ENCODE measurements around the gene ANXA2. TPM values are rescaled to one million over a fixed set of nuclear protein-coding genes. Genes with fewer than 3 reads are reported as not detected.

ANXA2 gene
- total RNA-seq, 2 donors from 2014 or later, result 355 to 392 TPM

DNA sequence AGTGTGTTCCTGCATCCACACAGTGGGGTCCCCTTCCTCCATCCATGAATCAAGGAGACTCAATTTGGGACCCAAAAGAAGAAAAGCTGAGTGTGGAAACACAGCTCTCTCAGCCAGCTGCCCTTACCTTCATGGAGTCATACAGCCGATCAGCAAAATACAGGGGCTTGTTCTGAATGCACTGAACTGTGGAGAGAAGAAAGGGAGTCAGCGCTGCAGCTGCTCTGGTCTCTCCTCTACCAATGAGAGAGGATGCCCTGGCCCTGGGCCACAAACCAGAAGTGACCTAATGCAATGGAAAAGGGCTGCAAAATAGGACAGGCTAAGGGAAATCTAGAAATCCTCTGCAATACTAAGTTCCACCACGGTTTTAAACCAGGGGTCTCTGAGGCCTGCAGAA is 46.7 kb downstream of the ANXA2 start:
- H3K4me3 Mint-ChIP-seq, result no peak overlapping the region
- no peak overlapping the region for H3K27ac Mint-ChIP-seq
- Histone ChIP-seq H3K27ac (ENCODE audit: low read depth, low read length) (no peak overlapping the region), H3K4me1 (ENCODE audit: control insufficient read depth, insufficient read depth, low read length) (no peaks in the 10 kb centered on the region), H3K36me3 (ENCODE audit: control insufficient read depth, insufficient read depth, low read length) (peaks cover 96% of the 10 kb centered on the region), H3K9me3 (ENCODE audit: control insufficient read depth, low read length) (no peaks in the 10 kb centered on the region), H3K9ac (ENCODE audit: extremely low read depth, low read length, poor library complexity, severe bottlenecking) (no peak overlapping the region), H3K27me3 (ENCODE audit: control insufficient read depth, insufficient read depth, low read length, poor library complexity, severe bottlenecking) (no peaks in the 10 kb centered on the region), H3K4me3 (ENCODE audit: low read length) (no peak overlapping the region)
- 92 to 93% methylated on average over 3 of the region's 3 CpGs for WGBS, 2 experiments (ENCODE audit: insufficient coverage in 1 of 2, insufficient read length in 1 of 2)
- peaks cover 13% of the 10 kb centered on the region for H3K4me1 Mint-ChIP-seq
- H3K27me3 Mint-ChIP-seq (ENCODE audit: insufficient read depth), result no peaks in the 10 kb centered on the region
- no peak for DNase-seq
- no peak for TF ChIP-seq CTCF (conservative IDR thresholded peaks at IDR 0.05)
- H3K36me3 Mint-ChIP-seq (ENCODE audit: low read depth), result peaks cover 90% of the 10 kb centered on the region
- peaks cover 4% of the 10 kb centered on the region for H3K9me3 Mint-ChIP-seq

DNA sequence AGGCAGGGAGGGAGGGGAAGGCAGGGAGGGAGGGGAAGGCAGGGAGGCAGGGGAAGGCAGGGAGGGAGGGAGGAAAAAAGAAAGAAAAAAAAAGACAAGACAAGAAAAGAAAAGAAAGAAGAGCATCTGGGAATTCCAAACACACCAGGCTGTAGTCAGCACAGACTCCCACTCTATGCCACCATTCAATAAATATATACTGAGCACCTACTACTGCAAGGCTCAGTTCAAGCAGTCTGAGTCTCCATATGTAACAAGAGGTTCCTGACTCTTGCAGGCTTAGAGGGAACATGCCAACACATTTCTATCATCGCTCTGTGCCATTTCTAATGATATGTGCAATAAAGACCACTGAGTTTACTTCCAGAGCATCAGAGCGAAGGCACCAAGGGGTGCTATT is 47.7 kb downstream of the ANXA2 start:
- no peak for TF ChIP-seq CTCF (conservative IDR thresholded peaks at IDR 0.05)
- Histone ChIP-seq H3K27ac (ENCODE audit: low read depth, low read length) (no peak overlapping the region), H3K9ac (ENCODE audit: extremely low read depth, low read length, poor library complexity, severe bottlenecking) (no peak overlapping the region), H3K4me1 (ENCODE audit: control insufficient read depth, insufficient read depth, low read length) (no peaks in the 10 kb centered on the region), H3K9me3 (ENCODE audit: control insufficient read depth, low read length) (no peaks in the 10 kb centered on the region), H3K36me3 (ENCODE audit: control insufficient read depth, insufficient read depth, low read length) (peaks cover 95% of the 10 kb centered on the region), H3K27me3 (ENCODE audit: control insufficient read depth, insufficient read depth, low read length, poor library complexity, severe bottlenecking) (no peaks in the 10 kb centered on the region), H3K4me3 (ENCODE audit: low read length) (no peak overlapping the region)
- peaks cover 13% of the 10 kb centered on the region for H3K4me1 Mint-ChIP-seq
- peaks cover 87% of the 10 kb centered on the region for H3K36me3 Mint-ChIP-seq (ENCODE audit: low read depth)
- H3K9me3 Mint-ChIP-seq, result peaks cover 4% of the 10 kb centered on the region
- no peak overlapping the region for H3K4me3 Mint-ChIP-seq
- H3K27ac Mint-ChIP-seq, result no peak overlapping the region
- no peak for DNase-seq
- no peaks in the 10 kb centered on the region for H3K27me3 Mint-ChIP-seq (ENCODE audit: insufficient read depth)
- WGBS, 2 experiments (ENCODE audit: insufficient coverage in 1 of 2, insufficient read length in 1 of 2), result 95 to 97% methylated on average over 2 of the region's 2 CpGs

GRCh38 chr15:60349589-60349988 is 48.2 kb downstream of the ANXA2 start:
- H3K27ac ChIP-seq (ENCODE audit: low read depth, low read length), result no peak overlapping the region
- H3K4me1 ChIP-seq (ENCODE audit: control insufficient read depth, insufficient read depth, low read length), result no peaks in the 10 kb centered on the region
- Mint-ChIP-seq H3K4me3 (no peak overlapping the region), H3K27ac (no peak overlapping the region), H3K27me3 (ENCODE audit: insufficient read depth) (no peaks in the 10 kb centered on the region), H3K4me1 (peaks cover 13% of the 10 kb centered on the region), H3K36me3 (ENCODE audit: low read depth) (peaks cover 81% of the 10 kb centered on the region), H3K9me3 (peaks cover 4% of the 10 kb centered on the region)
- H3K9ac ChIP-seq (ENCODE audit: extremely low read depth, low read length, poor library complexity, severe bottlenecking), result no peak overlapping the region
- peaks cover 90% of the 10 kb centered on the region for H3K36me3 ChIP-seq (ENCODE audit: control insufficient read depth, insufficient read depth, low read length)
- DNase-seq, result no peak
- 80% methylated on average over 2 of the region's 2 CpGs; no CpG with 5 or more reads in 1 of the 2 experiments for WGBS, 2 experiments (ENCODE audit: insufficient coverage in 1 of 2, insufficient read length in 1 of 2)
- no peak overlapping the region for H3K4me3 ChIP-seq (ENCODE audit: low read length)
- TF ChIP-seq CTCF (conservative IDR thresholded peaks at IDR 0.05), result no peak
- H3K9me3 ChIP-seq (ENCODE audit: control insufficient read depth, low read length), result no peaks in the 10 kb centered on the region
- no peaks in the 10 kb centered on the region for H3K27me3 ChIP-seq (ENCODE audit: control insufficient read depth, insufficient read depth, low read length, poor library complexity, severe bottlenecking)

All from endodermal cell (in vitro differentiated cells).